HEK293 (cell line): ENCODE data around the gene TSEN2.

Source experiments
- CTCF ChIP-seq: fragments of 450-650 bp; formaldehyde crosslinking; IDR thresholded peaks from 2 replicates; pipeline ENCODE4 v1.5.1; 2016; ENCODE audit warnings: missing biosample characterization, missing genetic modification characterization
- SP7 ChIP-seq: fragments of 450-650 bp; formaldehyde crosslinking; IDR thresholded peaks from 2 replicates; pipeline ENCODE4 v1.5.1; 2016; ENCODE audit warnings: missing biosample characterization, missing genetic modification characterization
- ZNF184 ChIP-seq: fragments of 450-650 bp; IDR thresholded peaks from 2 replicates; pipeline ENCODE4 v1.5.1; 2018; ENCODE audit warnings: missing biosample characterization, mild to moderate bottlenecking, missing genetic modification characterization
- ZNF292 ChIP-seq: fragments of 450-650 bp; formaldehyde crosslinking; IDR thresholded peaks from 2 replicates; pipeline ENCODE4 v1.5.1; 2016; ENCODE audit warnings: low read depth, missing biosample characterization, missing genetic modification characterization, borderline replicate concordance

DNA sequence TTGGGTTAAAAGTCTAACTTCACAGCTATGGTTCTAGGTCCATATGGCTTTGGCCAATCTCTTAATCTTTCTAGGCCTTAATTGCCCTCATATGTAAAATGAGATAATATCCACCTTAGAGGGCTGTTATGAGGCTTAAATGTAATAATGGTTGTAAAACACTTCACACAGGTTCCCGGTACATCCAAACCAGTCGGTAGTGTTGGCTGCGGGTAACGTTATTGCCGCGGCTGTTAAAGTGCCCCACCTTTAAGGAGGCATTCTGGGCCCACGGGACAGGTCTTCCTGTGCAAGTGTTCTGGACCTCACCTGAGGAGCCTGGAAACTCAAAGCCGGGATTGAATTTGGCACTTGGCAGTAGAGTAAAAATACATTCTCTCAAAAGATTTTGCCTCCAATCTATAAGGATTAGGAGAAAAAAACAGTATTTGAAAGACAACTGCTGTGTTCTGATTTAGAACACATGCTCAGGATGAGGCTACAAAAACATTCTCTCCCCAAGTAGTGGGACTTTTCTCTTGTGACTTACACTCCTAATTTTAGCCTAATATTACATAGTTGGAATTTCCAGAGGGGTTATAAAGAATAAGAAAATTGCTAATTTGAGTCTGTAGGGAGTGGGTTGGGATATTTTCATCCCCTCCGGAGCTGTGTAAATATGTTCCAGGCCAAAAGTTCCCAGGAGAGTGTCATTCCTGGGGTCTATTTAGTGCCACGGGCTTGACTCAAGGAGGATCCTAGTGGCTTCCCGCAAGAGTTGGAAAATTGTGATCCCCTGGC is 44.9 kb upstream of the TSEN2 start:
- TF ChIP-seq CTCF (tag by site-specific recombination) (no peak), ZNF184 (tag by site-specific recombination) (no peak), ZNF292 (tag by site-specific recombination) (no peak), SP7 (tag by site-specific recombination) (no peak)
